H9 (cell line): Measurements from ENCODE around the gene KANSL1. TPM values are rescaled to one million over a fixed set of nuclear protein-coding genes. Genes with fewer than 3 reads are reported as not detected.

Experiments used
- DNase-seq: peaks from one replicate; pipeline ENCODE4 v3.0.0-alpha.2; 2017
- H2AFZ ChIP-seq: one replicate; pipeline ENCODE4 v1.6.1; 2013; ENCODE audit warnings: mild to moderate bottlenecking, low read length, control low read depth, moderate library complexity
- H2AK5ac ChIP-seq: 2 replicates; pipeline ENCODE4 v1.6.1; 2013; ENCODE audit warnings: low read length, control low read depth, mixed read lengths; ENCODE audit not compliant: insufficient read length
- H2BK120ac ChIP-seq: one replicate; pipeline ENCODE4 v1.6.1; 2013; ENCODE audit warnings: low read depth, mild to moderate bottlenecking, low read length, control low read depth, inconsistent platforms; ENCODE audit not compliant: poor library complexity, severe bottlenecking
- H2BK12ac ChIP-seq: 2 replicates; pipeline ENCODE4 v1.6.1; 2013; ENCODE audit warnings: low read length, control low read depth, mixed read lengths, low read depth; ENCODE audit not compliant: insufficient read length
- H2BK15ac ChIP-seq: 2 replicates; pipeline ENCODE4 v1.6.1; 2013; ENCODE audit warnings: low read depth, low read length, control low read depth
- H2BK20ac ChIP-seq: one replicate; pipeline ENCODE4 v1.6.1; 2013; ENCODE audit warnings: low read depth, mild to moderate bottlenecking, low read length, control low read depth, inconsistent platforms; ENCODE audit not compliant: poor library complexity, severe bottlenecking
- H2BK5ac ChIP-seq: 2 replicates; pipeline ENCODE4 v1.6.1; 2013; ENCODE audit warnings: low read length, control low read depth, mixed read lengths; ENCODE audit not compliant: insufficient read length
- H3K14ac ChIP-seq: 2 replicates; pipeline ENCODE4 v1.6.1; 2013; ENCODE audit warnings: low read length, control low read depth; ENCODE audit not compliant: insufficient read depth
- H3K18ac ChIP-seq: 2 replicates; pipeline ENCODE4 v1.6.1; 2013; ENCODE audit warnings: low read depth, mild to moderate bottlenecking, mixed read lengths, low read length, control low read depth; ENCODE audit not compliant: insufficient read length
- H3K23ac ChIP-seq: 2 replicates; pipeline ENCODE4 v1.6.1; 2013; ENCODE audit warnings: low read length, control low read depth, mixed read lengths, low read depth; ENCODE audit not compliant: insufficient read length
- H3K23me2 ChIP-seq: 2 replicates; pipeline ENCODE4 v1.6.1; 2013; ENCODE audit warnings: low read depth, mild to moderate bottlenecking, mixed read lengths, low read length, control low read depth; ENCODE audit not compliant: insufficient read length, poor library complexity, severe bottlenecking
- H3K27ac ChIP-seq: 2 replicates; pipeline ENCODE4 v1.5.1; 2013; ENCODE audit warnings: low read length, control low read depth, mixed read lengths, low read depth; ENCODE audit not compliant: insufficient read length
- H3K27me3 ChIP-seq: 2 replicates; pipeline ENCODE4 v1.6.1; 2013; ENCODE audit warnings: low read length, control low read depth, inconsistent platforms; ENCODE audit not compliant: insufficient read depth
- H3K4ac ChIP-seq: 2 replicates; pipeline ENCODE4 v1.6.1; 2013; ENCODE audit warnings: low read depth, mild to moderate bottlenecking, control low read depth, inconsistent platforms, low read length, moderate library complexity
- H3K4me1 ChIP-seq: 2 replicates; pipeline ENCODE4 v1.6.1; 2013; ENCODE audit warnings: low read length, control low read depth, inconsistent platforms; ENCODE audit not compliant: insufficient read depth
- H3K4me2 ChIP-seq: 2 replicates; pipeline ENCODE4 v1.6.1; 2013; ENCODE audit warnings: low read length, control low read depth, mixed read lengths; ENCODE audit not compliant: insufficient read length, insufficient read depth
- H3K56ac ChIP-seq: 2 replicates; pipeline ENCODE4 v1.6.1; 2013; ENCODE audit warnings: low read depth, mild to moderate bottlenecking, mixed read lengths, low read length, control low read depth; ENCODE audit not compliant: insufficient read length
- H3K79me1 ChIP-seq: 2 replicates; pipeline ENCODE4 v1.6.1; 2013; ENCODE audit warnings: low read depth, mild to moderate bottlenecking, moderate library complexity, low read length, control low read depth, inconsistent platforms; ENCODE audit not compliant: insufficient read depth, poor library complexity, severe bottlenecking
- H3K79me2 ChIP-seq: 2 replicates; pipeline ENCODE4 v1.6.1; 2013; ENCODE audit warnings: low read length, control low read depth, inconsistent platforms; ENCODE audit not compliant: insufficient read depth
- H3K9ac ChIP-seq: 2 replicates; pipeline ENCODE4 v1.6.1; 2013; ENCODE audit warnings: low read length, control low read depth, mixed read lengths; ENCODE audit not compliant: insufficient read length; ENCODE audit errors: extremely low read depth
- H3K9me3 ChIP-seq: one replicate; pipeline ENCODE4 v1.6.1; 2013; ENCODE audit warnings: low read depth, low read length, inconsistent platforms; ENCODE audit not compliant: control insufficient read depth
- H3T11ph ChIP-seq: one replicate; pipeline ENCODE4 v1.6.1; 2013; ENCODE audit warnings: mild to moderate bottlenecking, low read length, control low read depth, inconsistent platforms
- H4K20me1 ChIP-seq: one replicate; pipeline ENCODE4 v1.6.1; 2013; ENCODE audit not compliant: control insufficient read depth, insufficient read length, insufficient read depth
- H4K5ac ChIP-seq: 2 replicates; pipeline ENCODE4 v1.6.1; 2013; ENCODE audit warnings: low read depth, mild to moderate bottlenecking, mixed read lengths, low read length, control low read depth; ENCODE audit not compliant: insufficient read length
- H4K8ac ChIP-seq: replicated peaks from 2 replicates; pipeline ENCODE4 v1.6.1; 2013; ENCODE audit warnings: low read length, control low read depth, mixed read lengths, low read depth; ENCODE audit not compliant: insufficient read length
- H4K91ac ChIP-seq: 2 replicates; pipeline ENCODE4 v1.6.1; 2013; ENCODE audit warnings: low read depth, mild to moderate bottlenecking, moderate library complexity, mixed read lengths, low read length, control low read depth; ENCODE audit not compliant: insufficient read length
- H3K27ac Mint-ChIP-seq, 3 experiments: 2 replicates in 2 of 3; 3 replicates in 1 of 3; pipeline ENCODE4 v1.8.0; 2020 to 2021; ENCODE audit warnings: mixed read lengths in 3 of 3, mild to moderate bottlenecking in 1 of 3, moderate library complexity in 1 of 3
- H3K27me3 Mint-ChIP-seq: 2 replicates; pipeline ENCODE4 v1.8.0; 2021; ENCODE audit warnings: low read depth, mild to moderate bottlenecking, moderate library complexity, mixed read lengths
- H3K36me3 Mint-ChIP-seq, 3 experiments: 2 replicates in 2 of 3; 3 replicates in 1 of 3; pipeline ENCODE4 v1.8.0; 2020 to 2021; ENCODE audit warnings: low read depth in 3 of 3, mixed read lengths in 3 of 3; ENCODE audit not compliant: insufficient read depth in 1 of 3
- H3K4me1 Mint-ChIP-seq, 2 experiments: 2 replicates each; pipeline ENCODE4 v1.8.0; 2020; ENCODE audit warnings: mixed read lengths in 2 of 2
- H3K4me3 Mint-ChIP-seq, 2 experiments: 2 replicates in 1 of 2; 3 replicates in 1 of 2; pipeline ENCODE4 v1.8.0; 2020 to 2021; ENCODE audit warnings: mild to moderate bottlenecking in 2 of 2, mixed read lengths in 2 of 2, moderate library complexity in 1 of 2
- H3K9me3 Mint-ChIP-seq, 2 experiments: 2 replicates in 1 of 2; 3 replicates in 1 of 2; pipeline ENCODE4 v1.8.0; 2020; ENCODE audit warnings: mild to moderate bottlenecking in 2 of 2, mixed read lengths in 2 of 2, moderate library complexity in 1 of 2
- CTCF ChIP-seq: fragments of 200-600 bp; sonication (generic); conservative IDR thresholded peaks from 3 replicates; pipeline ENCODE4 v1.8.0; 2021; ENCODE audit warnings: antibody characterized with exemption, mild to moderate bottlenecking
- WGBS: extraction: QIAGEN DNeasy Blood & Tissue Kit; methylation state at CpG from one replicate; pipeline ENCODE4 v1.1.7; 2013; ENCODE audit warnings: missing lambda C conversion rate, low lambda C conversion rate, mixed read lengths; ENCODE audit not compliant: insufficient read length; ENCODE audit errors: extremely low coverage; 5-methylcytosine and 5-hydroxymethylcytosine counted together
- total RNA-seq: library from RNA; stranded (reverse); gene quantifications from 2 replicates; pipeline ENCODE4 v1.2.1, GENCODE V29; 2021

KANSL1 gene
- total RNA-seq, 1 experiment from 2014 or later = 114 TPM

- H4K20me1 ChIP-seq = no peaks in the 10 kb centered on the region
- H3K4me1 Mint-ChIP-seq = peaks cover 9 to 13% of the 10 kb centered on the region in 2 experiments
- no peak overlapping the region for H2BK15ac ChIP-seq
- no peaks in the 10 kb centered on the region for H3K9me3 Mint-ChIP-seq
- H4K5ac ChIP-seq = no peak overlapping the region
- H2BK5ac ChIP-seq = no peak overlapping the region
- DNase-seq = no peak
- peak overlapping the region in 1 of 3 experiments; percentile 47; a peak in 1 of 7 replicates for H3K27ac Mint-ChIP-seq
- no peak overlapping the region for H2AFZ ChIP-seq
- H3K79me2 ChIP-seq = no peaks in the 10 kb centered on the region
- no peak overlapping the region for H3K23ac ChIP-seq
- no peak overlapping the region for H3K56ac ChIP-seq
- H3K36me3 Mint-ChIP-seq = no peaks in the 10 kb centered on the region
- WGBS = no CpG with 5 or more reads among the region's 31 CpGs
- no peak overlapping the region for H3K4me2 ChIP-seq
- H3K27me3 Mint-ChIP-seq = no peaks in the 10 kb centered on the region; the same call in 1 of the 2 replicates
- H3K23me2 ChIP-seq = no peaks in the 10 kb centered on the region
- H3K27ac ChIP-seq = no peak overlapping the region
- H2BK120ac ChIP-seq = no peak overlapping the region
- no peak overlapping the region for H3T11ph ChIP-seq
- H3K9me3 ChIP-seq = no peaks in the 10 kb centered on the region
- H3K79me1 ChIP-seq = no peaks in the 10 kb centered on the region
- no peak overlapping the region for H4K8ac ChIP-seq
- H3K4me1 ChIP-seq = no peaks in the 10 kb centered on the region
- H2BK20ac ChIP-seq = no peak overlapping the region
- no peak overlapping the region for H2BK12ac ChIP-seq
- no peak overlapping the region for H2AK5ac ChIP-seq
- no peak overlapping the region for H3K4me3 Mint-ChIP-seq
- H3K18ac ChIP-seq = no peak overlapping the region
- H4K91ac ChIP-seq = no peak overlapping the region
- H3K27me3 ChIP-seq = no peaks in the 10 kb centered on the region
- H3K9ac ChIP-seq = no peak overlapping the region
- H3K4ac ChIP-seq = no peak overlapping the region
- no peak overlapping the region for H3K14ac ChIP-seq
- TF ChIP-seq CTCF = no peak
These were observed 196.8 kb downstream of the KANSL1 start for GRCh38 chr17:45996282-45996937.
